GM19193 (cell line): ENCODE measurements around the gene STK33.

Source experiments
- POLR2A ChIP-seq: IDR thresholded peaks from 4 replicates; pipeline ENCODE4 v1.6.1; 2011; ENCODE audit not compliant: insufficient read depth, insufficient read length; ENCODE audit errors: extremely low read depth

STK33 gene

DNA sequence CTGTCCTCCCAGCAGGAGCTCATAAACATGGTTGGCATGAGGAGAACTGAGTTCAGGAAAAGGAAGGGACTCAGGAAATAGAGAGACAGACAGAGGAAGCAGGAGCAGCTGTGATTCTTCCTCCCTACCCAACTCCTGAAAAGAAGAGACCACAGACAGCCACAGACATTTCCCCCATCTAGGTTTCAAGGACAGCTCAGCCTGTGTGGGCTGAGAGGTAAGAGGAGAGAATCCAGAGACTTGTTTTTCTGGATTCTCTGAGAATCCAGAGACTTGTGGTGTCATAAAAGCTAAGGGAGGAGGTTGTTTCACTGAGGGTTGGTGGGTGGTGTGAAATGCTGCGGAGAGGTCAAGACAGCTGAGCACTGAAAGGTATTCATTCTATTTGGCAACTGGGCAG lies 19.0 kb upstream of the STK33 start:
- no peak for TF ChIP-seq POLR2A

DNA sequence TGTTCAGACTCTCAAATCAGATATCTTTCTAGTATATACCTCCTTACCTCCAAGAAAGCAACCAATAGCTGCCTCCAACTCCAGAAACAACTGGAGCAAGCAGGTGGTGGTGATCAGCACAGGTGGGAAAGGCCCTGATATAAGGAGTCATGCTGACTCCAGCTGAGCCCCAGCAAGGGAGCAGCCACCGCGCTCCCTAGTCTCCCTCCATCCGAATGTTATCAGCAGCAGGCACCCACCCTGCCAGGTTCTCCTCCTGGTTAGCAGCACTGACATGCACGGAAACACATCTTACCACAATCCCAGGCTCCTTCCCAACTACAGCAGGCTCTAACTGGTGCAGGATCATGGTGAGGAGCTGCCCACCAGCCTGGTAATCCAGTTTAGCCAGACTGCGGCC lies 18.5 kb upstream of the STK33 start:
- no peak for TF ChIP-seq POLR2A

DNA sequence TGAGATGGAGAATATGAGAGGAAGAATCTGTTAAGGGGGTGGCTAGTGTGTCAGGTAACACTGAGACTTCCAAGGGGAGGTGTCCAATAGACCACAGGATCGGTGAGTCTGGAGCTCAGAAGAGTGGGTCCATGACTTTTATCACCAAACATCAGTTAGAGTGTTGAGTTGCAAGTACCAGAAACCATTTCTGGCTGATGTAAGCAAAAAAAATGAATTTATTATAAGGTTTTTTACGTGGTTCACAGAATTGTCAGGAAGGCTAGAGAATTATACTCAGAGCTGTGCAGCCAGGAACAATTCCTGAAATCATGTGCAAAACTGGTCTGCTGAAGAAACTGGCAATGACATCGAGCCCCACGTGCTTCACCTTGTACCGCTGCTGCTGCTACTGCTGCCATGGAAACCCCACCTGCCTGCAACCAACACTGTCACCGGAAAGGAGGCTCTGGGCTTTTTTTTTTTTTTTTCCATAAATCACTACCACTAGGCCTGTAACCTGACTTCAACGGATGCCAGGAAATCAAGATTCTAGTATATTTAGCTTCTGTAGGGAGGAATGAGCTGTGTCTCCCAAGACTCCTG lies 16.6 kb upstream of the STK33 start:
- TF ChIP-seq POLR2A = no peak

DNA sequence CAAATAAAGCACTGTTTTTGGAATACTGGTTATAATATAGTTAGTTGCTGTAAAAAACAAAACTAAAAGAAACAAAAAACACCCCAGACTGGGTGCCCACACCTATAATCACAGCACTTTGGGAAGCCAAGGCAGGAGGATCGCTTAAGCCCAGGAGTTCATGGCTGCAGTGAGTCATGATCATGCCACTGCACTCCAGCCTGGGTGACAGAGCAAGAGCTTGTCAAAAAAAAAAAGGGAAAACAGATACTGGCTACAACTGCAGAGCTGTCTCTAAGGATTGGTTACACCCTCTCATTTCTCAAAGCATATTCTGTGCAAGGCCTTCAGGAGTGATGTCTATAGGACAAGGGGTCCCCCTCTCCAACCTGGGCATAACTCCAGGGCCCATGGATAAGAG lies 14.6 kb upstream of the STK33 start:
- no peak for TF ChIP-seq POLR2A

DNA sequence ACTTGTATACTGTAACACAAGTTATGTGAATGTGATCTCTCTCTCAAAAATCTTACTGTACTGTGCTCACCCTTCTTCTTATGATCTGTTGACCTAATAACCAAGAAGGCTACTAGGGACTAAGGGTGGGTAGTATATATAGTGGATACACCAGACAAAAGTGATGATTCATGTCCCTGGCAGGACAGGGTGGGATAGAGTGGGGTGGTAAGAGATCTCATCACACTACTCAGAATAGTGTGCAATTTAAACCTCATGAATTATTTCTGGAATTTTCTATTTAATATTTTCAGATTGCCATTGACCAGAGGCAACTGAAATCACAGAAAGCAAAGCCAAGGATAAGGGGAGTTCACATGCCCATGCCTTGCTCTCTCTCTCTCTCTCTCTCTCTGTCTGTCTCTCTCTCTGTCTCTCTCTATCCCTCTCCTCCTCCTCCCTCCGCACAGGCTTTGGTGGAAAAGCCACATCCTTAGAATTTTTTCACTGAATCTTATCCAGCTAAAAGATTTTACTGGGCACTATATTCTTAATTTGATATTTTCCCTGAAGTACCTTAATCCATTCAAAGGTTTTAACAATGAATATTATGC lies 12.0 kb upstream of the STK33 start:
- no peak for TF ChIP-seq POLR2A

DNA sequence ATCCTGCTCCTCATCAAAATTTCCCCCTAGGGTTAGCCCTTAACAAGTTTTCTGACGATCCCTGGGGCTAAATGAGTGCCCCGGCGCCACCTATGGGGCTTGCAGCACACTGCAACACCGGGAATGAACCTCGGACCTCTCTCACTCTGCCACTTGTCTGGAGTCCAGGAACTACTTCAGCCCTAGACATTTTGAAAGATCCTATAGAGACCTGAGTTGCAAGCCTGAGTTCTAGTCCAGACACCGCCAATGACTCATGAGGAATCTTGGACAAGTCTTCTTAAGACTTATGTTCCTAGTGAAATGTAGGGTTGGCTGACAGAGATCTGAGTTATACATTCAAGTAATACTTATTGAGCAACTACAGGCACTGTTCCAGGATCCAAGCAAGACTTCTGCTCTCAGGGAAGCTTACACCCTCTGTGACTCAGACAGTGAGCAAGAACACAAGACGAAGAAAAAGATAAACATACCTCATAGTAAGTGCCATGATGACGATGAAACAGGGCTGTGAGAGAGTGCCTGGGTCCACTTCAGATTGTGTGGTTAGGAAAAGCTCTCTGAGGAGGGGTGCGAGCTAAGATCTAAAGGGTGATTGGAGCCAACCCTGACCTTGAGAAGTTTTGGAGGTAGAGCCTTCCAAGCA lies 10.2 kb upstream of the STK33 start:
- TF ChIP-seq POLR2A = no peak

DNA sequence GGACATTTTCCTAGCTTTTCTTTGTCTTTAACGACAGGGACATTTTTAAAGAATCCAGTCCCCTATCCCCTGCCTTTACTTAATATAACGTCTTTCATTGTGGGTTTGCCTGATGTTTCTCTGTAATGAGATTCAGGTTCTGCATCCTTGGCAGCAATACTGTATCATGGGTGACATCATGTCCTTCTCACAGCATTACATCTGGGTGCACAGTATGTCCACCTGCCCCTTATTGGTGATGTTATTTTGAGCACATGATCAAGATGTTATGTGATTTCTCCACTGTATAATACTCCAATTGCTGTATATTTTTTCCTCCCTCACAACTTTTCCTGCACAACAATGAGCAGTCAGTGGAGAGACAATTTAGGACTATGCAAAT lies 9.7 kb upstream of the STK33 start:
- TF ChIP-seq POLR2A = no peak

DNA sequence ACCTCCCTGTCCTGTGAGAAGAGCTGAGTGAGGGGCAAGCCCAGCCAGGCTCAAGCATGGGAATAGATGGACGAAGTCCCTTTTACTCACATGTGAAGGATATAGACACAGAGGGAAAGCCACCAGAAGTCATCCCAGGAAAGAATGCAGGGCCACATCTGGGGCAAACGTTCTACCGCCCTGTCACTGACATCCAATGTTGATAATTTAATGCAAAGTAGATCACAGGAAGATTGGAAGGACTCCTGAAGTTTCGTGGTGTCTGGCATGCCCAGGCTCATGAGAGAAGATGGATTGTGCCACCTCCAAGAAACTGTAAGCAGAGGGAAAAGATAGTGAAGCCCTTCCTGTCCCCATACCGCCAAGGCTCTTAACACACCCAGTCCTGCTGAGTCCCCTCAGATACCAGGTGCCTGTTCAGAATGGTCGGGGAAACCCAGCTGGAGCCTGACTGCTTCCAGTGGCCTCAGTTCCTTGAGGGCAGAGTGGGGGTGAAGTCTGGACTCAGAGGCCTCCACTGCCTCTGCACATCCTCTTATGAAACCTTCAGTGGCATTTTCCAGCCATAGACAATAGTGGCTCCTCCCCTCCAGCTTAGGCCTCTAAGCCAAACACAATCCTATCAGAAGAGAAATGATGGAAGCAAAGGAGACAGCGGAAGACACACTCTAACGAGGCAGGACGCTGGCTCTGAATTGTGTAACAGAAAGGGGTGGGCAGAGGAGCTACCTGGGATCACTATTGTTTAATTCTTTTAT lies 7.5 kb upstream of the STK33 start:
- TF ChIP-seq POLR2A = no peak

DNA sequence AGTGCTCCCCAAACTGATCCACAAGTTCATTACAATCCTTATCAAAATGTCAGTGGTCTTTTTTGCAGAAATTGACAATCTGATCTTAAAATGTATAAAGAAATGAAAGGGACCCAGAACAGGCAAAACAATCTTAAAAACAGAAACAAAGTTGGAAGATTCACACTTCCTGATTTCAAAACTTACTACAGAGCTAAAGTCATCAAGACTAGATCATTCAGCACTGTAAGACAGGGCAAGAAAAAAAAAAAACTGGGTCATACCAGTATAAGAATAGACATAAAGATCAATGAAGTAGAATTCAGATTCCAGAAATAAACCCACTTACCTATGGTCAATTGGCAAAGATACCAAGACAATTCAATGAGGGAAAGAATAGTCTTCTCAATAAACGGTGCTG lies 4.5 kb upstream of the STK33 start:
- no peak for TF ChIP-seq POLR2A

DNA sequence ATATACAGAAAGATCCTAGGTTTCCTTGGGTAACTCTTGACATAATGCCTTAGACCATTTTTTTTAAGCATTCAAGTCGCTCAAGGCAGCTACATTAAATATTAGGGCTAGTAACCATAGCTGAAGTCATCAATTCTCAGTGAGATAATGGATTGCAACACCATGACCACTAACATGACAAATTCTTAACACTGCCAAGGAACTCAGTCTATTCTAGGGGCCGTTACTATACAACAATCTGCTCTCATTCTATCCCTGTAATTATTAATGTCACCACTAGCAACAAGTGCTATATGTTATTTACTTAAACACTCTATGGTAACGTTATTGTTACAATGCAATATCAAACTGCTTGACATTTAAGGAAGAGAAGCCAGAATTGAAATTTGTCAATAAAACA lies 3.2 kb upstream of the STK33 start:
- no peak for TF ChIP-seq POLR2A

DNA sequence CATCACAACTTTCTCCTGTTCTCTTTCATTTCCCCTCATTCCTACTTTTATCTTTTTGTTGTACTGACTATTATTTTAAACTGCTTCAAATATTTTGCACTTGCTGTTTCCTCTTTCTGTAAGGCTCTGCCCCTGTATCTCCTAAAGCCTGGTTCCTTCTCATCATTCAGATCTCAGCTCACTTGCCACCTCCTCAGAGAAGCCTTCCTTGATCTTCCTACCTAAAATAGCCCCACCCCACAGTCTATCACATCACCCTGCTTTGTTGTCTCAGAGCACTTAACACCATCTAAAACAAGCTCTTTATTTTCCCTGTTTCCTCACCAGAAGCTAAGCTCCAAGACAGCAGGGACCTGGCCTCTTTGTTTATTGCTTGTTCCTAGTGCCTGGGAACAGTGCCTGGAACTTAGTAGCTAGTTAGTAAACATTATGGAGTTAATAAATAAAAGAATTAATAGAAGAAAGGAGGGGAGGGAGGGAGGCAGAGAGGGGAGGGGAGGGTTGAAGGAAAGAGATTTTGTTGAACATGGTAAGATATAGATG lies 2.5 kb upstream of the STK33 start:
- TF ChIP-seq POLR2A = no peak

DNA sequence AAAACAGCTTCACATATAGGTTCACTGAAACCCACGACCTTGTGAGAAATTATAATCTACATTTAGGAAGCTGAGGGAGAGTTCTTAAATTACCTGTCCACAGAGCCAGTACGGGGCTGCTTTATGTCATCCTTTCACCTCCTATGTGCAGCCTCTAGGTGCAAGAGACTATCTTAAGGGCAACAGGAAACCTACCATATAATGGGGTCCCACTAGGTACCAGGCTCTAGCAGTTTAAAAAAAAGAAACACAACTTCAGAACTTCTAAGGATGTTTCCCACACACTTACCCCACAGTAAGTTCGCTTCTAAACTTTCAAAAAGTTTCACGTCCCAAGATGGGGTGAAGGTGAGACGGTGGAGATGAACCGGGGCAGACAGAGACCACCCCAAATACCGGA lies 573 bp downstream of the STK33 start:
- no peak for TF ChIP-seq POLR2A

DNA sequence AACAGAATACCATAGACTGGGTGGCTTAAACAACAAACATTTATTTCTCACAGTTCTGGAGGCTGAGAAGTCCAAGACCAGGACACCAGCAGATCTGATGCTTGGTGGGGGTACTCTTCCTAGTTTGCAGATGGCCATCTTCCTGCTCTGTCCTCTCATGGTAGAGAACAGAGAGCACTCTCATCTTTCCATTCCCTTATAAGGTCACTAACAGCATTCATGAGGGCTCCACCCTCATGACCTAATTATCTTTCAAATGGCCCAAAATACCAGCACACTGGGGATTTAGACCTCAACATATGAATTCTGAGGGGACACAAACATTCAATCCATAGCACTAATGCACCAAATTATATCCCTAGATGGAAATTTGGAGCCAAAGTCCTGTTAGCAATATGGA lies 6.1 kb downstream of the STK33 start:
- TF ChIP-seq POLR2A = no peak

DNA sequence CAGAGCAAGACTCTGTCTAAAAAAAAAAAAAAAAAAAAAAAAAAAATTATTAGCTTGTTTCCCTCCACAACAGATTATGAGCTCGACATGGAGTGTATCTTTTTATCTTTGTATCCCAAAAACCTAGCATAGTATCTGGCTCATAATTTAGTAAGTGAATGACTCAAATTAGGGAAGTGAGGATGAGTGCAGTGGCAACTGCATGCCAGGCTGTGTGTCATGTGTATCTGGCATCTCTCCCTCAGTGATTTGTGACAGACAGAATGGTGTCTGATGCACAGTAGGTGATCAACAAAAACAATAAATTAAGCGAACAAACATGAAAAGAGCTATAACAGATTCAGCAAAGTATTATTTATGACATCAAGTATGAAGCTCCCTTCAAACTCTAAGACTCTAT lies 7.2 kb downstream of the STK33 start:
- no peak for TF ChIP-seq POLR2A

DNA sequence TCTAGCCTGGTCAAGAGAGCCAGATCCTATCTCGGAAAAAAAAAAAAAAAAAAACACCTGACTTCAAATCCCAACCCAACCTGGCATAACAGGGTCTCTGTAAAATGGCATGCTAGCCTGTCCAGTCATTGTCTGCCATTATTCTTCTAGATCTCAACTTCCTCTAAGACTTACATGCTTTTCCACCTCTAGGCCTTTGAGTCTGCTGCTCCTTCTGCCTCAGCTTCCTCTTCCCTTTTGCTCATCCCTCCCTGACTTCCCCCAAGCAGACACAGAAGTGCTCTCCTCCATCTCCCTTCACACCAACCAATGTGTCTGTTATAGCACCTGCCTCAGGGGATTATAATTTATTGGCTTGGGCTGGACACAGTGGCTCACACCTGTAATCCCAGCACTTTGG lies 7.8 kb downstream of the STK33 start:
- TF ChIP-seq POLR2A = no peak

DNA sequence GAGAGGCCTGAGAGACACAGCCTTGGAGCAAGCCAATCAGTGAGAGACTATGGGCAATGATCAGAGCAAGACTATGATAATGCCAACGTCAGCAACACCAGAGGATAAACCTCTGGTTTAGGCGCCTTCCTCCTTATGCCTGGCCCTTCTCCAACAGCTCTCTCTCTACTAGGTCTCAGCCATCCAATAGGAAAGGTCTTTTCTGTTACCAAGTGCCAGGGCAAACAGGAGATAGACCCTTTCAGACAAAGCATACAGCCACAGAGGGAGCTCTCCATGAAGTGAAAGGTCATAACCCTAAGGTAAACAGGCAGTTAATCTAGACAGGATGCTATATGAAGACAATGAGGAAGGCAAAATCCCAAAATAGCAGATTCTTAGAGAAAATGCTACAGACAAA lies 9.5 kb downstream of the STK33 start:
- TF ChIP-seq POLR2A = no peak
